Measurements from ENCODE around the gene YIPF3.
"Not testable (repeated sequence)": the region's sequence is repeated elsewhere in the genome, so short reads cannot be mapped to it uniquely, and the experiment has no call there.

YIPF3 gene

DNA sequence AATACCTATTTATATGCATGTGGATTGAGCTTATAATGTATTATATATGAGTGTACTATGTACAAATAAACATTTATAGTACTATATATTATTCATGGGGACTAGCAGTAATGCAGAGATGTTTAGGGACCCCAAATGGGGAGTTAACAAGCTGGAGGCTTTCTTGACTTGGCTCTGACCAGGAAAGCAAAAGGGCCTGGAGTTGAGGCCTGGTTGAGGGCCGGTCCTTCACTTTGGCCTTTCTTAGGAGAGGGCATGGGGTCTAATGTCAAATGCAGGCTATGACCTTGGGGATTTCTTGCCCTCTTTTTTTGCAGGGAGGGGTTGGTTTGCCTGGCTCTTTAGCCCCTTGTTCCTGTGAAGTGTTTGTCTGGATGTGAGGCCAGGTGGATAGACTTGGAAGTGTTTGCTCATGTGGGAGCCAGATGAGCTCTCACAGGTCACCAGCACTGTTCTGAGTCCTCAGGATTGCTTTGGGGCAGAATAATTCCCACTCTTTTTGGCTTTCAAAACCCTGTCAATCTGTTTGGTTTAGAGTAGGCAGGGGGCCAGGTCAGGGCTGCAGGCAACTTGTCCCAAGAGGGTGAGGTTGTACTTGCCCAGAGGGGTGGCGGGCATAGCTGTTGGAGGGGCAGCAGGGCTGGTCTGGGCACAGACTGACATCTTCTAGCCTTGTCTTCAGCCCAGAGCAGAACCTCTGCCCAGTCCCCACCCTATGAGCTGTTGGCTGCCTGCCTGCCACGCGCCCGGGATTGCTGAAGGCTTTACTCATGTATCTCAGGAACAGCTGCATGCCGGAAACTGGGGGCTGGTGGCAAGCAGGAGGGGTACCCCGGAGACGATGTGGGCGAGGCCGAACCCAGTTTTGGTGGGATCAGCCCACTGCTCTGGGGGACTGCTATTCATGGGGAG, 24.7 kb downstream of the YIPF3 start:
- peak; percentile 66 for DNase-seq

DNA sequence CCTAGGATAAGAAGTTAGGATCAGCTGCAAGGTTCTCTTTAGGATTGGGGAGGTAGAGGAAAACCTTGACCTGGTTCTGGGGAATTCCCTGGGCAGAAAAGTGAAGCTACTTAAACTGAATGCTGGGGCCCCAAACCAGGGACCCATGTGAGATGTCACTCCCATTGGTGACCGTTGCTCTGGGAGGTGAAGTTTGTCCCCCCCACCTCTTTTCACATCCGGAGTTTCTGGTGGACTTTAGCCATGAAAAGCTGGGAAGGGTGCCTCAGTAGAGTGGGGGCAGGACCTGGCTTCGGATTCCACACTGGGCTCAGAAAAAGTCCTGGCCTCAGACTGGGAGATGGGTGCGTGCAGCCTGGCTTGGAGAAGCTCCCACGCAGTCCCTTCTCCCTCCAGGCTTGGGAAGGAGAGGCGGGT, 26.2 kb downstream of the YIPF3 start:
- DNase-seq, result no peak

DNA sequence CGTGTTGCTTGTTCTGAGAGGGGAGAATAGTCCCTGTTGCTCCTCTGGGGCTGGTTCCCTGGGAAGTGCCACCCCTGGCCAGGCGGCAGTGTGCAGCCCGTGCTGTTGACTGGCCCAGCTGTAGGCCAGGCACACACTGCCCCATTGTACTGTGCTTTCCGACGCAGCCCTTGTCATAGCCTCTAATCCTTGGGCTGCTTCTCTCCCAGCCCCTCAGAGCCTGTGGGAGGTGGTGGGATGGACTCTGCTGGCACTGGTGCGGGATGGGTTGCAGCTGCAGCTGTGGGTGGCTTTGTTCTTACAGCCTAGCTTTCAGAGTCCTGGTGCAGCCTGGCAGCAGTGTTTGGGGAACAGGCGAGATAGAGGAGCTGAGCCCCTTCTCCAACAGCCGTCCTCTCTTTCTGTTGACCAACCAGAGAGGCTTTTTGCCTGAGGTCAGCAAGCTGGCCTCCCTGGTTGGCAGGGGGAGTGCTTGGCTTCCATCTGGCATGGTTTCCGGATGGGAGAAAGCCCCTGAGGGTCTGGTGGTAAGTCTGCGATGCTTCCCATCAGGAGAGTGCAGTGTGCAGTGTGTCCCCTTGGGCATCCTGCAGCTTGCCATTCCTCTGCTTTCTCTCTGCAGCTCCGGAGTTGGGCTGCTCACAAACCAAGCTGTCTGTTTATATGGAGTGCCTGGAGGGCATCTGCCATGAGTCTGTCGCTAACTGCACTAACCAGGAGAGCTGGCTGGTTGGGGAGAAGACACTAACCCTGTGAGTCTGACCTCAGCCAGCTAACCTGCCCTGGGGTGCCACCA, 27.3 kb downstream of the YIPF3 start:
- no peak for DNase-seq

DNA sequence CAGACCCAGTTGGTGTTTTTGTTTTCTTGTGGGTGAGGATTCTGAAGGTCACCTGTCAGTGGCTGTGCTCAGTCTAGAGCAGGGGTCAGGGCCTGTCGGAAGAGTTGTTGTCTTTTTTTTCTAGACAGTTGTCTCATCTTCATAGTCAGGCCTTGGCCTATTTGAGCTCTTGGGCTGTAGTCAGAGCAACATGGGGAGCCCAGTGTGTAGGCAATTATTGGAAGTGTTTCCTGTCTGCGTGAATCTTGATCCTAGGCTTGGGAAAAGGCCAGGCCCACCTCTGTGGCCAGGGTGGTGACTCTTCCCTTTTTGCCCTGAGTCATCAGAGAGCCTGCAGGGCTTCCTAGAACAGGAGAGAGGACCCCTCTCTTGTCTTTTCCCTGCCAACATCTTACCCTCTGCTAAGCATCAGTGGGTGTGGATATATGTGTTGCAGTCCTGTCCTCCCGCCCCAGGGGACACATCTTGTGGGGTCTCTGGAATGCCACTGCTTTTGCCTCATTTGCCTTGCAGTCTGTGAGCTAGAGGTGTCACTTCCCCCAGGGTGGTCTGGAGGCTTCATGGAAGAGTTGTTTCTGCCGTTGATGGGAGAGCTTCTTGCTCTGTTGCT, 28.0 kb downstream of the YIPF3 start:
- peak; percentile 14 for DNase-seq

DNA sequence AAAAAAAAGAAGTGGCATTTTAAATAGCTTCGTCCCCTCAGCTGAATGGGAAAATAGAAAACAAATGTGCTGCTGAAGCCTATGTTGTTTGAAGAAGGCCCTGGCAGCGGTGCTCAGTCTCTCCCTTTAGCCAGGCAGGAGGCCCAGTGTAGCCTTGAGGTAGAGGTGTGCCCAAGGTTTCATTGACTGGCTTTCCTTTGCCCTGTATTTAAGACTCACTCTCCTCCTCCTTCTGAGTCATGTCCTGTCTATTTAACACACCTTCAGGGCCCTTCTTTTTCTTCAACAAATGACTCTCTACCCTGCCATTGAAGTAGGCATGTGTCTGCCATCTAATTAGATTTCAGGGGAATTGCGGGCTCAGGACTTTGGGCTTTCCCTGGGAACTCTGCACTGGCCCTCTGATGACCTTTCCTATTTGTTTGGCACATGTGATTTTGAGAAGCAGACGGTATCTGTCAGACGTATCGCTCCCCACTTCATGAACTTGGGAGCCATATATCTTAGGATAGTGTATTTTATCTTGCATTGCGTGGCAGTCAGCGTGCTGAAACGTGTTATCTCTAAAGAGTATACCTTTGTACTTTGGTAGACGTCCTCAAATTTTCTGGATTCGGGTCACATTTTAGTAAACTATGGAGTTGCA, 35.0 kb downstream of the YIPF3 start:
- no peak for DNase-seq

DNA sequence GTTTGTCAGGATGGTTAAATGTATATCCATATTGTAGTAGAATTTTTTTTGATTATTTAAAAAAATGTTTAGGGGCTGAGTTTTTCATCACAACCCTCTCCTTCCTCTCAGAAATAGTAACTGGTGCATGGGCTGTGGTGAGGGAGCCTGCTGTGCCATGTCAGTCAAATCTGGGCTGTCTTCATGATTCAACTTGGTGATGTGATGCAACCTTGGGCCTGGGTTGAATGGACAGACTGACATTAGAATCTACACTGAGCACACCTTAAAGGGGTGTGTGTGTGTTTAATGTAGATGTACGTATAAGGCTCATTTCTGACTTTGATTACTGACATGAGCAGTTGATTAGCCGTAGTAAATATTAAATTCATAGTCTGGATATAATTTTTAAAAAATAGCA, 35.7 kb downstream of the YIPF3 start:
- no peak for DNase-seq

DNA sequence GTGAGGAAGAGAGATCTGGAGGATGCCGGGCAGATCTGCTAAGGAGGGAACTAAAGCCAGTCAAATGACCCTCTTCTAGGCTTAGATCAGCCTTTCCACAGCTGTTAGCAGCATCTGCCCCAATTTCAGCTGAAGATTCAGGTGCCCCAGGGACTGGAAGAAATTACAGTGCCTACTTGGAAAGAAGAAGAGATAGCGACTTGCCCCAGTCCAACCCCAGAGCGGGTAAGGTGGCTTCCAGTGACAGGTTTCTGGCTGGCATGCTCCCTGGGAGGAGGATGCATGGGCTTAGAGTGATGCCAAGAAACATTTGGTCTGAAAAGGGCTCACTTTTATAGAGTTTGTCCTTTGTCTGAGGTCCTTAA, 38.7 kb downstream of the YIPF3 start:
- no peak for DNase-seq

DNA sequence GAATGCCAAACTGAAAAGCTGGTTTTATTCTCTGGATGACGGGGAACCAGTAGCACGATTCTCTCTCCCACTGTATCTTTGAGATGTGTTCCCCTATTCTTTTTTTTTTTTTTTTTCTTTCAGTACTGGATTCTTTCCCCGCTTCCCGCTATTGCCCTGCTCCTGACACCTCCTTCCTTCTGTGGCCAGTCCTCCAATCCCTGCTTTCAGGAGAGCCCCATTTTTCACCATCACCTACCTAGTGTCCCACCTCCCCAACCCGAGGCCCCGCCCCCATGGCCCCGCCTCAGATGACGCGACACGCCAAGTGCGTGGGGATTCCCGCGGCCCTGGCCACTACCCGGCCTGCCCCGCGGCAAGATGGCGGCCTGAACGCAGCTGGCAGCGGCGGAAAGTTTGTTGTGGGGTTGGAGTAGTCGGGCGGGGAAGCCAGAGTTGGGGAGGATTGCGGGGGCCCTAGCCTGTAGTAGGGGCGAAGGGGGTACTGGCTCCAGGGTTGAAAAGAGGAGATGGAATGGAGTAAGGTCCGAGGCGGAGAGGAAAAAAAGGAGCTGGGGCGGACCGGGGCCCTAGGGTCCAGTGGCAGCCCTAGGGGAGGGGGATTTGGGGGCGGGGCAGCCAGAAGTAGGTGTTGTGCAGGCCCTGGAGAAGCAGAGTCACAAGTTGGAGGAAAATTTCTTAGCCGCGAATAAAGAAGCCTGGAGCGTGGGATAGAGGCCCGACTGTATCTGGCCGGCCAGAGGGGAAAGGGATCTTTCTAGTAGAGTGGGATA, 39.3 kb downstream of the YIPF3 start, which contains the start of gene TJAP1:
Gene TJAP1 (plus strand): TSS at position 336 of the 773 bp plus-strand sequence. CDS start 21,432 bp downstream, outside the sequence.
- peak; percentile 81 for DNase-seq

DNA sequence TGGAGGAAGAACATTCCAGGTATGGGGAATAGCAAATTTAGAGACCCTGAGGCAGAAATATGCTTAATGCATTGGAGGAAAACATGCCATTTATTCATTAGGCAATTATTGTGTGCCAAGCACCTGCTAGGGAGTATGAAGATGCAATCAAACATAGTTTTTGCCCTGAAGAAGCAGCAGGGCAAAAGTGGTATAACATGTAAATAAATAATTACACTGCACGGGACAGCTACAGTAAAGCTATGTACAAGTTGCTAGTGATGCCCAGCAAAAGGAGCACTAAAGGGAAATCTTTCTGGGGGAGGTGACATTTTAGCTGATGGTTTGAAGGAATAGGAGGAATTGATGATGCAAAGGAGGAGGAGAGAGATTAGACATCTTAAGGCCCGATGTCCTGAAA, 40.0 kb downstream of the YIPF3 start:
- DNase-seq, result no peak

DNA sequence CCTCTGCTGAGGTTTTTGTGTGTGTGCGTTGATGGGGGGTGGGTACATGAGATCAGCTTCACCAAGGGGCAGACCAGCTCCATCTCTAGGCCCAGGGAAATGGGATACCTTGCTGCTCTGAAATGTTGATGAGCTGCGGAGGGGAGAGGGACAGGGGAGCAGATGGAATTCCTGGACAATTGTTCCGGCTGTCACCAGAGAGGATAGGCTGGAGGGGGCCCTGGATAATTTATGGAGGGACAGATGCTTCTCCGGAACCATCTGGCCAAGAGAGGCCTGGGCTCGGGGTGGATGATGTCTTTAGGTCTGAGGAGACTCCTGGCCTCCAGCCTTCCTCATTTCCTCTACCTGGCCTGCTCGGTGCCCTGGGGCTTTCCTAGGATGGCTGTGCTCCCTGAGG, 41.2 kb downstream of the YIPF3 start:
- DNase-seq, result no peak

DNA sequence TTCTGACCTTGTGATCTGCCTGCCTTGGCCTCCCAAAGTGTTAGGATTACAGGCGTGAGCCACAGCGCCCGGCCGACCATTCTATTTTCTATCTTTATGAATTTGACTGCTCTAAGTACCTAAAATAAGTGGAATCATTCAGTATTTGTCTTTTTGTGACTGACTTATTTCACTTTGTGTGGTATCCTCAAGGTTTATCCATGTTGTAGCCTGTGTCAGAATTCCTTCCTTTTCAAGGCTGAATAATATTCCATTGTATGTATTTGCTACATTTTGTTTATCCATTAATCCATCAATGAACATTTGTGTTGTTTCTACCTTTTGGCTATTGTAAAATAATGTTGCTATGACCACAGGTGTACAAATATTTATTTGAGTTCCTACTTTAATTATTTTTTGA, 44.2 kb downstream of the YIPF3 start:
- no peak for DNase-seq

DNA sequence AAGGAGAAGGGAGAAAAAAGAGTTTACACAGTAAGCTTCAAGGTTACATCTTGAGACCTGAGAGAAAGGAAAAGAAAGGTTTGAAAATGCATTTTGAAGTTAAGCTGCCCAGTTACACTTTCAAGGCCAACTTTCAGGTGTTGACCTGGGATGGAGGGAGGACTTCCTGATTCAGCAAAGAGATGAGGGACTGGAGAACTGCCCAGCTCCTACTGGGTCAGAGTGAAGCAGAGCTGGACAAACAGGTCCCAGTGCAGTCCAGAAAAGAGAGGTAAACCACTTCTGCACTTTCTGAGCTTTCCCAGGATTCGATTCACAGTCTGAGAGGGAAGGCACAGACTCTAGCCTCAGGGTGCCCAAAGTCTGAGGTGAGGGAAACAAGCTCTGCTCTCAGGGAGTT, 45.3 kb downstream of the YIPF3 start:
- no peak for DNase-seq

DNA sequence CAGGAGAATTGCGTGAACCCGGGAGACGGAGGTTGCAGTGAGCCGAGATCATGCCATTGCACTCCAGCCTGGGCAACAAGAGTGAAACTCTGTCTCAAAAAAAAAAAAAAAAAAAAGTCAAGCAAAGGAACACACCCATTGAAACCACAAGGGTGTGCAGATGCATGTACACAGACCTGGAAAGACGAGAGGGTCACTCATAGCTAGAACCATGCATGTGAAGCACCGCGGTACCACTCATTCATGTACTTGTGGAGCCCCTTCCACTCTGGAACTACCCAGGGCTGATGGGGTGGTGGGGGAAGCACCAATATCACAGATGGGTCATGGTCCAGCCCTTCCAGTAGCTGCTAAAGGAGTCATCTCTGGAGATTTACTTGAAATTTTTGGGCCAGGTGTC, 46.8 kb downstream of the YIPF3 start:
- DNase-seq, result no peak

DNA sequence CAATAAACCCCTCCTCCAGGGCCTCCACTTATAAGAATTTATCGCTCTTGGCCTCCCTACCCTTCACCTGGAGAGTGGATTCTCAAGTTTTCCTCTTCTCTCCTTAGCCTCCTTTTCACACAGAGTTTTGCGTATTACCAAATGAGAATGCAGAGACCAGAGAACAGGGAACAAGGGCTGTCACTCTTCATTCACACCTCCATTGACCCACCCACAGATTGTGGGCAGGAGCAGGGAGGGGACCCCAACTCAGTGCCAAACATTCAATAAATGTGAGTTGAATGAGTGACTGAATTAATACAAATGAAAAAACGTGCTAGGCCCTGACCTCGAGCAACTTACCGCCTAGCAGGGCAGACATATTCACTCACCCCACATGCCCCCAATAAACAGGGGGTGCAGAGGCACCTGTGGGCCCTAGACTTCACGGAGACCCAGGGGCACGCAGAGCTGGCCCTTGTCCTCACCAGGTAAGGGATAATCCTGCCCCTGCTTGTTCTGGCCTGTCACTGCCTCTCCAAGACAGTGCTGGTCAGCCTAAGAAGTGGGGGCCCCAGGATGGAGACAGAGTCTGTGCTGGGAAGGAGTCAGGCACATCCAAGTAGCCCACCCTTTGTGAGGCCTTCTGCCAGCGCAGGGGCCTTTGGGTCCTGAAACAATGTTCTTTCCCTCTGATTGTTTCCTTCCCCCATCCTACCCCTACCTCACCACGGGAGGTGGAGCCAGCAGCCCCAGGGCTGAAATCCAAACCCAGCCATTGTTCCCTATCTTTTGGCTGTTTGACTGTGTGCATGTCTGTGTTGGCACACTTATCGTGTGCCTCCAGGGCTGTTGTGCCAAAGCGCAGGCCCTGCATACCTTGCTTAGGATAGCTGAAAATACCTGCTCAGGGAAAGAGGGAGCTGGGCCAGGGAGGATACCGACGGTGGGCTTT, 47.7 kb downstream of the YIPF3 start:
- no peak for DNase-seq

DNA sequence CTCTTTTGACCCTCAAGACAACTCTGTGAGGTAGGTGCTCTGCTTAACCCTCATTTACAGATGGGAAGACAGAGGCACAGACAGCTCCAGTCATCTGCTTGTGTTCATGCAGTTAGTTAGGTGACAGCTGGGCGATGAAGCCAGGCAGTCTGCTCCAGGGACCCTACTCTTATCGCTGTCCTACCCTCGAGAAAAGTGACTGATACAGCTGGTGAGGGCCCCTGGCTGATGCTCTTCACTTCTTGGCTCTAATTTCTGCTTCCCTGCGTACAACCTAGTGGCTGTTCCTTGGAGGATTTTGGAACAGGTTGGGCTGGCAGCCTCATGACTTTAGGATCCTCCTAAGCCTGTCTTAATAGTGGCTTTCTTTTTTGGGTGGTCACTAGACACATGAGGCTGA, 48.5 kb downstream of the YIPF3 start:
- DNase-seq, result no peak

DNA sequence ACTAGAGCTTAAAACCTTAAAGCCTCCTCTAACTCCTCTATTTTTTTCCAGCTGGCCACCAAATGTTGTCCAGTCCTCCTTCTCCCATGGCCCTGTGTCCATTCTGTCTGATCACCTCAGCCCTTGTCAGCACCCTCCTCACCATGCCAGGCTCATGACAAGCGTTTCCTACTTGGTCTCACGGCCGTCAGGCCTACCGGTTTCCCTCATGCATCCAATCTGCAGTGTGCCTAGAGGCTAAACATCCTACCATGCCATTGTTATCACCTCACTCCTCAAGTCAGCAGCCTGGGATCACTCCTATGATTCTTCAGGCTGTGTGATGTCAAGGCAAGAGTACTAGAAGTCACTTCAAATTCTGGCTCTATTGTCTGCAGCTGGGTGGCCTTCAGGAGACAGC, 49.0 kb downstream of the YIPF3 start:
- DNase-seq, result no peak

DNA sequence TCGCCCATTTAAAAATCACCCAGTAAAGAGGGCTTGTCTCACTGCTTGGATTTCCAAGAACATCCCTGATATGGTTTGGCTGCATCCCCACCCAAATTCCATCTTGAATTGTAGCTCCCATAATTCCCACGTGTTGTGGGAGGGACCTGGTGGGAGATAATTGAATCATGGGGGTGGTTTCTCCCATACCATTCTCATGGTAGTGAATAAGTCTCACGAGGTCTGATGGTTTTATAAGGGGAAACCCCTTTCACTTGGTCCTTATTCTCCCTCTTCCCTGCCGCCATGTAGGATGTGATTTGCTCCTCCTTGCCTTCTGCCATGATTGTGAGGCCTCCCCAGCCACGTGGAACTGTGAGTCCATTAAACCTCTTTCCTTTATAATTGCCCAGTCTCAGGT, 49.5 kb downstream of the YIPF3 start:
- not testable (repeated sequence) for DNase-seq

DNA sequence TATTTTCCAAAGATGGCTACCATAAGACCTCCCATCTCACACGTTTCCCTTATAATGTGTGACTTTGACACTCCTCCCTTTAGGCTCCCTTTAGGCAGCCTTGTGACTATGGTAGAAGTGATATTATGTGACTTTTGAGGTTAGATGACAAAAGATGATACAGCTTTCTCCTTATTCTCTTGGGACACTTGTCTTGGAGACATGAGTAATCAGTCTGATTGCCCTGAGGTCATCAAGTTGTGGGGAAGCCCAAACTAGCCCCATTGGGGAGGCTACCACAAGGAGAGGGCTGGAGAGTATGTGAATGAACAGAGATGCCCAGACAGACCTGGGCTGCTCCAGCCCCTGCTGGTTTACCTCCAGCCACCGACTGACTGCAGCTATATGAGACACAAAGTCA, 50.8 kb downstream of the YIPF3 start:
- no peak for DNase-seq

DNA sequence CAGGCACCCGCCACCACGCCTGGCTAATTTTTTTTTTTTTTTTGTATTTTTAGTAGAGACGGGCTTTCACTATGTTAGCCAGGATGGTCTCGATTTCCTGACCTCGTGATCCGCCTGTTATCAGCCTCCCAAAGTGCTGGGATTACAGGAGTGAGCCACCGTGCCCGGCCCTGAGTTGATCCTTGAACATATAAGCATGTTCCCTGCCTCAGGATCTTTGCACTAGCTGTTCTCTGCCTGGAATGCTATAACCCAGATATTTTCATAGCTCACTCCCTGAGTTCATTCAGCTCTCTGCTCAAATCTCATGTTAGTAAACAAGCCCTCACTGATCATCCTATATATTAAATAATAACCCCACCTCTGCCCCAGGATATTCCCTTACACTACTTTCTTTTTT, 52.4 kb downstream of the YIPF3 start:
- no peak for DNase-seq

DNA sequence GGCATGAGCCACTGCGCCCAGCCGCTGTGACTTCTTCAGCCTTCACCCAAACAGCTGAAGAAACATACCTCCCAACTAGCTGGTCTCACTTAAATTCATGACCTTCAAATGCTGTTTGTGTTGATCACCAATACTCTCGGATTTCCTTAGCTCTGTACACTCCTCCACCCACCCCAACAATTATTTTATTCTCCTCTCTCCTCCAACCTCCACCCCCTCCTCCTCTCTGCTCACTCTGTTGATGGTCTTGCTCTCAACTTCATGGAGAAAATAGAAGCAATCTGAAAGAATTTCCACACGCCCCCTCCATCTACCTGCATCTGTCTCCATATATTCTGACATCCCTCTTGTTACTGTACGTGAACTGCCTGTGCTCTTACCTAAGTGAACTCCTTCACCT, 54.8 kb downstream of the YIPF3 start:
- no peak for DNase-seq

Measured in fibroblast of skin of right quadriceps (primary cell).